ENCODE data around the gene ZFAND2B.

- TF ChIP-seq CTCF (IDR thresholded peaks at IDR 0.05) (no peak), POLR2A (IDR thresholded peaks at IDR 0.05) (no peak)
Measured at GRCh38 chr2:219167997-219168396, 38.6 kb upstream of the ZFAND2B start.
